A172 (cell line): Measurements from ENCODE around the gene CBLL1. TPM values are rescaled to one million over a fixed set of nuclear protein-coding genes. Genes with fewer than 3 reads are reported as not detected.

Source experiments
- DNase-seq: peaks from one replicate; pipeline ENCODE4 v3.0.0-alpha.2; 2015; ENCODE audit warnings: low spot score
- total RNA-seq: library from RNA; depleted of rRNA; stranded (reverse); fragments of >200 nt; shearing (Covaris generic); gene quantifications from 2 replicates; pipeline ENCODE4 v1.2.3, GENCODE V29; 2014; rRNA removed

CBLL1 gene, protein sequence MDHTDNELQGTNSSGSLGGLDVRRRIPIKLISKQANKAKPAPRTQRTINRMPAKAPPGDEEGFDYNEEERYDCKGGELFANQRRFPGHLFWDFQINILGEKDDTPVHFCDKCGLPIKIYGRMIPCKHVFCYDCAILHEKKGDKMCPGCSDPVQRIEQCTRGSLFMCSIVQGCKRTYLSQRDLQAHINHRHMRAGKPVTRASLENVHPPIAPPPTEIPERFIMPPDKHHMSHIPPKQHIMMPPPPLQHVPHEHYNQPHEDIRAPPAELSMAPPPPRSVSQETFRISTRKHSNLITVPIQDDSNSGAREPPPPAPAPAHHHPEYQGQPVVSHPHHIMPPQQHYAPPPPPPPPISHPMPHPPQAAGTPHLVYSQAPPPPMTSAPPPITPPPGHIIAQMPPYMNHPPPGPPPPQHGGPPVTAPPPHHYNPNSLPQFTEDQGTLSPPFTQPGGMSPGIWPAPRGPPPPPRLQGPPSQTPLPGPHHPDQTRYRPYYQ
- 33.5 and 47.6 TPM in 2 replicates for total RNA-seq

DNA sequence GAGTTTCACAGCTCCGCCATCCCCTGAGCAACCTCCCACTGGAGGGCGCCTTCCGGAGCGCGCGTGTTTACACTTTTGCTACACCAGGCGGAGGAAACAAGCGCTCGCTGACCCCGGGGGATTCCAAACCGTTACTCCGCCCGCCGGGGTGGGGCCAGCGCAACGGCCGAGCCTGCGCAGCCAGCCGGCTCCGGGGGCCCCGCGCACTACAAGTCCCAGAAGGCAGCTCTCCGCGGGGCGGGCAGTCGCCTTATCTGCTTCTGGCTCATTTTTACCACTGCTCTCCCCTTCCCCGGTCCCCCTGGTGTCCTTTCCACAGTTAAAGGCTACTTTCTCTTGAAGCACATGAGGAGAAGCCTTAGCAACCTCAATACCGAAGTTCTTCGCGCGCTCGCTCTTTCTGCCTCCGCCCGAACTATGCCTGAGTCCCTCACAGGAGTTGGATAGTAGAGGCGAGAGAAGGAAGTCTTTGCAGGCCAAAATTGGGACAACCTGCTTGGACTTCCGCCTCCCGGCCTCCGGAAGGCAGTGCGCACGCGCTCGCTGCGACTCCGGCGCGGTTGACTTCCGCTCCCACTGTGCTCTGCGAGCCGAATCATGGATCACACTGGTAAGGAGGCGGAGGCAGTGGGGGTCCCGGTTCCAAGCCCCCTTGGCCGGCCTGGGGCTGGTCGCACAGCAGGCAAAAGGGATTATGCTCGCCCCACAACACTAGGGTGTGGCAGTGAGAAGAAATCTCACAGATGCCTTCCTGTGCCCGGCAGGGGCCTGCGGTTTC is at the start of gene CBLL1:
CBLL1 (plus strand) TSS at position 576 of the 778 bp plus-strand sequence; CDS start at position 598, 22 bp downstream.
- DNase-seq: peak; percentile 90

DNA sequence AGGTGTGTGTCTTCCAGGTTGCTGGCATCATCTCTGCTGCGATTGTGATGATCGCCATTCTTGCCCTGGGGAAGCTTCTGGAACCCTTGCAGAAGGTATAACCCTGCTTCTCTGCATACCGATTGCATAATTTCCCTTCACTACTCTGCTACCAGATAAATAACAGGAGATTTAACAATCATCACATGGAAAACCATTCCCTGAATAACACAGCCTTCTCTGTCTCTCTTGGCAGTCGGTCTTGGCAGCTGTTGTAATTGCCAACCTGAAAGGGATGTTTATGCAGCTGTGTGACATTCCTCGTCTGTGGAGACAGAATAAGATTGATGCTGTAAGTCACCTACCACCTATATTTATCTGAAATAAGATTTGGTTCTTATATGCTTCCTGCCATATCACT is 49.6 kb upstream of the CBLL1 start:
- no peak for DNase-seq

- no peak for DNase-seq
These were observed 47.5 kb upstream of the CBLL1 start for GRCh38 chr7:107696330-107696946.

DNA sequence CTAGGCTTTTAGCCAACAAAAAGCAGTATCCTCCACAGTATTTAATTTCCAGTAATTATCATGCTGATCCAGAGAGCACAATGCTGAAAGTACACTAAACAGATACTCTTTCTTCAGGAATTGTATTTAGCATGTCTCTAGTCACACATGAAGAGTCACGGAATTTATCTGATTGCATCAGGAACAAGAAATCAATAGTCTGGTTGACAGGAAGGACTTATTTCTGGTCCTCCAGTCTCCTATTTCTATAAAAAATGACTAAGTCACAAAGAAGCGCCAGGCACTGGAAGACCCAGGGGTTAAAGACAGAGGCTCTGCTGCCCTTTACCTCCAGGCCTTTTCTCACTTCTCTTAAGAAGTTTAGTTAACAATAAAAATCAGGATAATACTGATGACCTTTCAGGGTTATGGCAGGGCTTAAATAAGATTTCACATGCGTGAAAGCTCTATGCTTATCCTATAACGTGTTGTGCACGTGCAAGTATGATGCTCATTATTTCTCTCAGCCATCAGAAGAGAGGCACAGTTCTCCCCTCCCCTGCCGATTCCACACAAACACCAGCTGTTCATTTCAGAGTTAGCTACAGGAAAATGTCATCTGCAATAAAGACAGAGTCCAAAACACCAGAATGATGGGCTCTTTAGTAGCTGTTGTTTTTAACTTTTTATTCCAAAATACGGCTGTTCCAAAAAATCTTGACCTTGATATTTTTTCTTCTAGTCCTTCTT is 46.5 kb upstream of the CBLL1 start:
- no peak for DNase-seq

DNA sequence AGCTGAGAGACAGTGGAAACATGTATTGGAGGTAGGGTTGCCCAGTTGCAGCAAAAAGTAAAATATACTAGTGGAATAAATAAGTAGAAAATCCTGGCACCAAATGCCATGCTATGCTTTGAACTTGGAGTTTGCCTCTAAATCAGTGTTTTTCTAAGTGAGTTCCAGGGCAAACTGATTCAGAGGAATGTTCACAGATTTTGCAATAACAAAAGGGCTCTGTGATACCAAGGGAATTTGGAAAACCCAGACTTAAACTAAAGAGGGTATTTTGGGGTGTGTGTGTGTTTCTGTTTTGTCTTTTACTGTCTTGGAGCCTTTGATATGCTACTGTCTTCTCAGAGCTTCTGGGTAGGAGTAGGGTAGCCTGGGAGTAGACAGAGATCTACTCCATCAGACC is 43.4 kb upstream of the CBLL1 start:
- no peak for DNase-seq

- DNase-seq: no peak
These were observed 42.8 kb upstream of the CBLL1 start for GRCh38 chr7:107701191-107701590.

GRCh38 chr7:107703219-107703618 is 40.7 kb upstream of the CBLL1 start:
- no peak for DNase-seq

DNA sequence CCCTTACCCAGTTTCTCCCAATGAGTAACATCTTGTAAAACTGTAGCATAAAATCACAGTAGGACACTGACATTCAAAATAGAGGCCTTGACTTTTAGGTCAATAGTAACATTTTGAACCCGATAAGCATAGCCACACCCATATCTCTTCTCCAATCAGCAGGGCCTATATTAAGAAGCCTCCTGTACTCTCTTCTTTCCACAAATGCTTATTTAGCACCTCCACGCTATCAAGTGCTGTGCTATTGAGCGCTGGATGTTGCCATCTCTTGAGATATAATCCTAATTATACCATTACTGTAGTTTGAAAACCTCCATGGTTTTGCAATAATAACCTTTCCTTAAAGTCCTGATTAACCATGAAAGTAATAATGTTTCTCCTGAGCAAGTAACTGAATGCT is 40.1 kb upstream of the CBLL1 start:
- no peak for DNase-seq

DNA sequence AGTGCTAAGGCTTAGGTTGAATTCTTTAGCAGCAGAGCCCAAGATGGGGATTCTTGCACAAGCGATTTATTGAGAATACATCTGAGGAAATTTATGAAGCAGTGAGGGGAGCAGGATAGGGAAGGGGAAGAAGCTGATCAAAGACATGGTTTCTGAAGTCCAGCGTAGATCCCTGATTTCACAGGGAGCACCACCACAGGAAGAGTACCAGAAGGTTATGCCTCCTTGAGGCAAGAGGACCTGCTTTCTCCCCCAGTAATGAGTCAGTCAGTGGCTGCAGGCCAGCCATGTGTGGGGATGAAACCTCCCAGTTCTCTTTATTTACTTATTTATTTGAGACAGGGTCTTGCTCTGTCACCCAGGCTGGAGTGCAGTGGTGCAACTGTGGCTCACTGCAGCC is 35.0 kb upstream of the CBLL1 start:
- DNase-seq: no peak

- no peak for DNase-seq
These were observed 32.6 kb upstream of the CBLL1 start for GRCh38 chr7:107711301-107711700.

DNA sequence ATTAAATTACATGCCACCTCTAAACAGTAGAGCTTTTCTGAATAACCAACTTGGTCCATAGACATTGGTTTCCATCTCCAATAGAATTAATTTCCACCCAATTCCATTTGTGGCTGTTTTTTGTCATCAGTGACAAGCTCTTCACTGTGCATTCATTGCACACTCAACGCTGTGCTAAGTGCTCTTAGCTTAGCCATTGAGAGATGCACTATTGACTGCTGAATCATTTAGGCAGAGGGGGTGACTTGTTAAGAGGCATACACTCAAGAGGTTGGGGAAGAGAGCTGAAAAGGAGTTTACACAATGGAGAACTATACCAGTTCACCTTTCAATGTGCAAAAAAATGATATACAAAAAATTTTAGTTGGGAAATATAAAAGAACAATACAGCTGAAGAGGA is 31.9 kb upstream of the CBLL1 start:
- DNase-seq: no peak

GRCh38 chr7:107712896-107713295 is 31.0 kb upstream of the CBLL1 start:
- DNase-seq: no peak

GRCh38 chr7:107715531-107715930 is 28.4 kb upstream of the CBLL1 start:
- peak; percentile 38 for DNase-seq

GRCh38 chr7:107718456-107719193 is 25.3 kb upstream of the CBLL1 start:
- no peak for DNase-seq

DNA sequence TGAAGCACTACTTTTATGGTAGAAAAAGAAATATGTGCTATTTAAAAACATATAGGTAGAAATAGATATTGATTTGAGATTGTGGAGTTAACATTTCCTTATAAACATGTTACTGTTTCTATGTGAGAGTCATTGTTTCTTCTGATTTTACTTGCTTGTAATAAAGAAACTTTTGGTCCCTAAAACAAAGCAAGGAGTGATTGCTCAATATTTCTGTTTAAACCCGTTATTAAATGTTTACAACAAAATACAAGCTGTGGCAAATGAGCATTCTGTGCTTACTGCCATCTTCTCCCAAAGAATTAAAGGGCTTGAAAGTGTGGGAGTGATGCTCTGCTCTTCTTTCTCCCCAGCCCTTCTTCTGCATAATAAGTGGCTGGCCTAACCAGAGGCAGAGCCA is 22.7 kb upstream of the CBLL1 start:
- no peak for DNase-seq

DNA sequence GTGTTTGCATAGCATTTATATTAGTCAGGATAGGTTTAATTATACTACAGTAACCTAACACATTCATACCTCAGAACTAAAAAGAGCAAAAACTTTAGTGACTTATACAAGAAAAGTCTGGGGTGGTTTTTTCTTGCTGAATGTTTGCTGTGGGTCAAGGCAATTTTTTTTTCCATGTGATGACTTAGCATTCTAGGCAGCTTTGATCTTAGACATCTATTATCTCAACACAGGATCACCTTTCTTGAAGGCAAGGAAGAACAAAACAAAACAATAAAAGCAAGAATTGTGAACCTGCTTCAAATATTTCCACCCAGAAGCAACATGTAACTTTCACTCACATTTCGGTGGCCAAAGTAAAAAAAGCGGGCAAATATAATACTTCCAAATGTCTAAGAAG is 20.7 kb upstream of the CBLL1 start:
- no peak for DNase-seq

- peak; percentile 66 for DNase-seq
These were observed 18.7 kb upstream of the CBLL1 start for GRCh38 chr7:107725138-107725740.

DNA sequence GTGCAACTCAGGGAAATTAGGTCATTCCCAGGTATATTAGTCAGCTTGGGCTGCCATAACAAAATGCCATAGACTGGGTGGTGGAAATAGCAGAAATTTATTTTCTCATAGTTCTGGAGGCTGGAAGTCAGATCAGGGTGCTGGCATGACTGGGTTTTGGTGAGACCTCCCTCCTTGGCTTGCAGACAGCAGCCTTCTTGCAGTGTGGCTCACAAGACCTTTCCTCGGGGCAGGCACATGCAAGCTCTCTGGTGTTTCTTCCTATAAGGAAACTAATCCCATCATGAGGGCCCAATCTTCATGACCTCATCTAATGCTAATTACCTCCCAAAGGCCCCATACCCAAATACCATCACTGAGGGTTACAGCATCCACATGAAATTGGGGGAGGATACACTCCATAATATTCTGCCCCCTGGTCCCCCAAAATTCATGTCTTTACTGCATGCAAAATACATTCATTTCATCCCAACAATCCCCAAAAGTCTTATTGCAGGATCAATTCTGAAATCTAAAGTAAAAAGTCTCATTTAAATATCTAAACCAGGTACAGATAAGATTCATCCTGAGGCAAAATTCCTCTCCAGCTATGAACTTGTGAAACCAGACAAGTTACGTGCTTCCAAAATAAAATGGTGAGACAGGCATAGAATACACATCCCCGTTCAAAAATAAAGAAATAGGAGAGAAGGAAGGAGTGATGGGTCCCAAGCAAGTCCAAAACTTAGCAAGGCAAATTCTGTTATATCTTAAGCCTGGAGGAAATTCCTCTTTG is 17.4 kb upstream of the CBLL1 start:
- no peak for DNase-seq

- DNase-seq: no peak
These were observed 15.7 kb upstream of the CBLL1 start for GRCh38 chr7:107728276-107728675.
